ENCODE measurements around the gene CDC42BPB.
"Not testable (repeated sequence)": the region's sequence is repeated elsewhere in the genome, so short reads cannot be mapped to it uniquely, and the experiment has no call there.

Gene CDC42BPB

GRCh38 chr14:102902086-102902485 is 155.3 kb downstream of the CDC42BPB start:
- DNase-seq (ENCODE audit: low read depth, low spot score), result no peak

- DNase-seq (ENCODE audit: low read depth, low spot score), result no peak
Observed at GRCh38 chr14:102901633-102902032, 155.7 kb downstream of the CDC42BPB start.

- DNase-seq (ENCODE audit: low read depth, low spot score), result no peak
Observed at GRCh38 chr14:102900631-102901571, 156.4 kb downstream of the CDC42BPB start.

- no peak for DNase-seq (ENCODE audit: low read depth, low spot score)
Observed at GRCh38 chr14:102899516-102899900, 157.8 kb downstream of the CDC42BPB start.

- no peak for DNase-seq (ENCODE audit: low read depth, low spot score)
Observed at GRCh38 chr14:102898776-102899515, 158.4 kb downstream of the CDC42BPB start.

- DNase-seq (ENCODE audit: low read depth, low spot score), result no peak
Observed at GRCh38 chr14:102898298-102898697, 159.1 kb downstream of the CDC42BPB start.

GRCh38 chr14:102897299-102898027 is 159.9 kb downstream of the CDC42BPB start:
- DNase-seq (ENCODE audit: low read depth, low spot score), result no peak

- not testable (repeated sequence) for DNase-seq (ENCODE audit: low read depth, low spot score)
Observed at GRCh38 chr14:102896735-102897134, 160.6 kb downstream of the CDC42BPB start.

- DNase-seq (ENCODE audit: low read depth, low spot score), result no peak
Observed at GRCh38 chr14:102893452-102893851, 163.9 kb downstream of the CDC42BPB start.

GRCh38 chr14:102892651-102893050 is 164.7 kb downstream of the CDC42BPB start:
- DNase-seq (ENCODE audit: low read depth, low spot score), result no peak

- DNase-seq (ENCODE audit: low read depth, low spot score), result no peak
Observed at GRCh38 chr14:102891556-102891955, 165.8 kb downstream of the CDC42BPB start.

- DNase-seq (ENCODE audit: low read depth, low spot score), result no peak
Observed at GRCh38 chr14:102891111-102891510, 166.2 kb downstream of the CDC42BPB start.

GRCh38 chr14:102889615-102890014 is 167.7 kb downstream of the CDC42BPB start:
- no peak for DNase-seq (ENCODE audit: low read depth, low spot score)

GRCh38 chr14:102888748-102889147 is 168.6 kb downstream of the CDC42BPB start:
- DNase-seq (ENCODE audit: low read depth, low spot score), result no peak

- DNase-seq (ENCODE audit: low read depth, low spot score), result no peak
Observed at GRCh38 chr14:102885737-102886447, 171.5 kb downstream of the CDC42BPB start.

- DNase-seq (ENCODE audit: low read depth, low spot score), result no peak
Observed at GRCh38 chr14:102883554-102883953, 173.8 kb downstream of the CDC42BPB start.

- no peak for DNase-seq (ENCODE audit: low read depth, low spot score)
Observed at GRCh38 chr14:102883089-102883541, 174.2 kb downstream of the CDC42BPB start.
